HG03521 (cell line): ENCODE results near the gene JADE2.
"Not testable (repeated sequence)": the region's sequence is repeated elsewhere in the genome, so short reads cannot be mapped to it uniquely, and the experiment has no call there.

Experiments
- ATAC-seq: cut with Tn5 transposase; IDR thresholded peaks from one replicate; pipeline ENCODE4 v1.9.1; 2021; ENCODE audit warnings: mild to moderate bottlenecking, moderate library complexity; ENCODE audit not compliant: unreplicated experiment

Gene JADE2

DNA sequence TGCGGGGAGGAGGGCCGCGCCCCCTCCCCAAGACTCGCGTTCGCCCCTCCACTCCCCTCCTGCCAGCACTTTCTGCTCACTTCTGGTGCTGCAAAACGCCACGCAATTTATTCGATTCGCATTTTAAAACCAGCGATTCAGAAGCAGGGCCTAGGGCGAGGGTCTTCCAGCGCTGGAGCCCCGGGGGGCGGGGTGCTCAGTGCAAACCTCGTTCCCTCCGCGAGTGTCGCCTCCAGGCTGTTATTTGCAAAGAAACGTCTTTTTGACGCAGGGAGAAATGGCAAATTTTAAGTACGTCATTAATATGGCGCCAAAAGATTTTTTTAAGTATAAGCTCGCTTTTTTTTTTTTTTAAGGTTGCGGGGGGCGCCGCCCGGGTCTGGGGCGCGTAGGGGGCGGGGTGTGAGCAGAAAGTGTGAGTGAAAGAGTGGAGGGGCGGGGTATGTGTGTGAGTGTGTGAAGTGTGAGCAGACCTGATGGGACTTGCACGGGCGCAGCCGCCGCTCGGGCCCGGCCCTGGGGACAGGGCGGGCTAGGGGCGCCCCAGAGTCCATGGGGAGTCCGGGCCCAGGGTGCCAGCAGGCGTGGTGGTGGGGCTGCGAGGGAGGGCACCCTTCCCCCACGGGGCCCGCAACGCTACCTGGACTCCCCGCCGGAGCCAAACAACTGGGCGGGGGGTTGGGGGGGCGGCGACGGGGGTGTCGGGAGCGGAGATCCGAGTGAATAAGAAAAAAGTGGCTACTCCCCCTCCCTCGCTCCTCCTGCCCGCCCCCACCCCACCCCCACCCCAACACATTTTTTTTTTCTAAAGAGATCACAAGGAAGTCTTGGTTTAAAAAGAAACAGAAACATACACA, at the start of gene JADE2:
TSS of gene JADE2 (plus strand) at position 845 of the 857 bp plus-strand sequence. CDS start 10,188 bp downstream, outside the sequence.
- ATAC-seq: no peak

DNA sequence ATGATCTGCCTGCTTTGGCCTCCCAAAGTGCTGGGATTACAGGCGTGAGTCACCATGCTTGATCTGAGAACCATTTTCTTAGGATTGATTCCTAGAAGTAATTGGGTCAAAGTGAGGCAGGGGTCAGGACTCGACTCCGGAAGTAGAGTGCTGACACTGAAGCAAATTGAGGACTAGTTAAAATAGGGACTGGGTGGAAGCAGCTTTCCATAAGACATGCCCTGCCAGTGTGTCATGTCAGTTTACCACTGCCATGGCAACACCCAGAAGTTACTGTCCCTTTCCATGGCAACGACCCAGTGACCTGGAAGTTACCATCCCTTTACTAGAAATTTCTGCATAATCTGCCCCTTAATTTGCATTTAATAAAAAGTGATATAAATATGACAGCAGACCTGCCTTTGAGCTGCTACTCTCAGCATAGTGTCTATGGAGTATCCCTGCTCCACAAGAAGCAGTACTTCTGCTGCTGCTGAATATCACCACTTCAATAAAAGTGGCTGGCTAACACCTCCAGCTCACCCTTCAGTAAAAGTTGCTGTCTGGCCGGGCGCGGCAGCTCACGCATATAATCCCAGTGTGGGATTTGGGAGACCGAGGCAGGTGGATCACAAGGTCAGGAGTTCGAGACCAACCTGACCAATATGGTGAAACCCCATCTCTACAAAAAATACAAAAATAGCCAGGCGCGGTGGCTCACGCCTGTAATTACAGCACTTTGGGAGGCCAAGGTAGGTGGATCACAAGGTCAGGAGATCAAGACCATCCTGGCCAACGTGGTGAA, 47.8 kb upstream of the JADE2 start:
- ATAC-seq: no peak

DNA sequence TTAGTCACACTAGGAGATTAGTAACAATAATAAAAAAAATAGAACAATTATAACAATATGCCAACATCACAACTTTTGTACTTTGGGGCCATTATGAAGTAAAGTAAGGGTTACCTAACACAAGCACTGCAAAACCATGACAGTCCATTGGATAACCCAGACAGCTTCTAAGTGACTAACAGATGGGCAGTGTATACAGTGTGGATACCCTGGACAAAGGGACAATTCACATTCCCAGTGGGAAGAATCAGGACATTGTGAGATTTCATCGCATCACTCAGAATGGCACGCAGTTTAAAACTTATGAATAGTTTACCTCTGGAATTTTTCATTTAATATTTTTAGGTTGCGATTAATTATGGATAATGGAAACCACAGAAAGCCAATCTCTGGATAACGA, 45.6 kb upstream of the JADE2 start:
- no peak for ATAC-seq

DNA sequence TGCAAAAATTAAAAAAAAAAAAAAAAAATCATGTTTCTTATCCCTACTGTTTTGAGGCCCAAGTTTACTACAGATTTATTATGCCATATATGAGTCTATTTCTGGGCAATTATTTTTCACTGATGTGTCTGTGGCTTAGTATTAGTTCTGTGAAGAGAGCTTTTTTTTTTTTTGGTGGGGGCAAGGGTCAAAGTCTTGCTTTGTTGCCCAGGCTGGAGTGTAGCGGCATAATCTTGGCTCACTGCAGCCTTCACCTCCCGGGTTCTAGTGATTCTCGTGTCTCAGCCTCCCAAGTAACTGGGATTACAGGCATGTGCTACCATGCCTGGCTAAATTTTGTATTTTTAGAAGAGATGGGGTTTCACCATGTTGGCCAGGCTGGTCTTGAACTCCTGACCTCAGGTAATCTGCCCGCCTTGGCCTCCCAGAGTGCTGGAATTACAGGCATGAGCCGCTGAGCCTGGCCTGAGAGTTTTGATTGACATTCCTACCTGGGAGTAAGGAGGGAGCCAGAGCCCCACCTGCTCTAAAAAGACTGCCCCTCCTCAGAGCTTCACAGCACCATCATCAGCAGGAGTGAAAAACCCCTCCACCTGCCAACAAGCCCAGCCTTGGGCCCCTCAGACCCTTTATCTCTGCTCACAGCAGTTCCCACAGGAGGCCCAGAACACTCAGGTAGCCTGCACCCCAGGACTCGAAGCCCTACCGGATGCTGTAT, 36.1 kb upstream of the JADE2 start:
- no peak for ATAC-seq

DNA sequence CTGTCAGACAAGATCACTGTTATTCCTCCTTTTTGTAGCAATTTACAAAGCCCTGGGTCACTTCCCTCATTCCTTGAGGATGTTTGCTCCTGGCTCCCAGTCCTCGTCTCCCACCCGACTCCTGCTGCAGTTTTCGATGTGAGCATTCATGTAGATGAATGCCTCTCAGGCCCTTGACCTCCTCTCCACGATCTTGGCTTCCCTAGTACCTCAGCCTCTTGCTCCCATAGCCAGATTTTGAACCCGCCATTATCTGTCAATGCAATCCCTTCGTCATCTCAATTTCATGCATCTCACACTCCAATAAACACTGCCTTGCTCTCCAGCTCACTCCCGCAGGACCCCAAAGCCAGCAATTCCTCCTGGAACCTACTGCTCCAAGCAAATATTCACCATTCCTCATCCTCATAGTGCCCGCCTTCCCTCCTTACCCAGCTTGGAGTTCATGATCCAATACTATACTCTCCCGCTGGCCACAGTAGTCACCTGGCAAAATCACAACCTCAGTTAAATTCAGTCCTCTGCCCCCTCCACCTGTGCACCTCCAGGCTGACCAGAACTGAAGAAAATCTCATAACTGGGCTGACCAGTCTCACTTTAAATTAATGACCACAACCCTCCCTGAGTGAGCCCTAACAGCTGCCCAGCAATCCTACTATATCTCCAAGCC, 35.1 kb upstream of the JADE2 start:
- ATAC-seq: no peak

DNA sequence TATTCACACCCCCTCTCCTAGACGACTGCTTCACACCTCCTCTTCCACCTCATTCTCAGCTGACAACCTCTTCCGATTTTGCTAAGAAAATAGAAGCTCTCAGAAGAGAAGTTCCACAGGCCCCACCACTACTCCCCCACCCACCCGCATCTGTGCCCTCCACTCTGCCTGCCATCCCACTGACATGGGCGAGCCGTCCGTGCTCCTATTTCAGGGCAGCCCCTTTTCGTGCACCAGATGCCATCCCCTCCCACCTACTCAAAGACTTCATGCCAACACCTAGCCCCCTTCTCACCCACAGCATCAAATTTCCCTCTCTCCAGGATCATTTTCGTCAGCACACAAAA, 34.6 kb upstream of the JADE2 start:
- no peak for ATAC-seq

DNA sequence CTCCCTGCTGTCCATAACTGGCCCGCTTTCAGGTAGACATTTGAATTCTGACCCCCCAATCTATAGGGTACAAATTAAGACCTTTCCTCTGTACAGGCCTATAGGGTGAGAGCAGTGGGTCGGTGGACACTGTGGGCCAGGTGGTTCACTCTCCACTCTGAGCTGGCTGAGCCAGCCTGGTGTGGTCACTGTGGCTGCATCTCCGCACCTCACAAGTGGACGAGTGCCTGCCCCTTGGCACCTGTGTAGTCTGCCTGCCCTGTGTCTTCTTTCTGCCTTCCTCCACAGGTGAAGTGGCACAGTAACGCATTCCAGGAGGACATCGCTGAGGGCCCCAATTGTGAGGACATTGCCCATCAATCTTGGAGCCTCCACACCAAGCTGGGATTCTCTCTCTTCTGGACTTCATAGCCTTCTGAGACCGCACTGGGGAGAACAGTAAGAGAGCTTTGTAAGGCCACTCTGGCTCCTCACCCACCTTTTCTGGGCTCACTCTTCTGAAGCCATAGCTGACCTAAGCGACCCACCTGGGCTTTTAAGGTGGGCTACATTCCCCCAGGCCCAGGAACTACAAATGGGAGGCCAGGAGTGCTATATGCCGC, 33.5 kb upstream of the JADE2 start:
- ATAC-seq: no peak

DNA sequence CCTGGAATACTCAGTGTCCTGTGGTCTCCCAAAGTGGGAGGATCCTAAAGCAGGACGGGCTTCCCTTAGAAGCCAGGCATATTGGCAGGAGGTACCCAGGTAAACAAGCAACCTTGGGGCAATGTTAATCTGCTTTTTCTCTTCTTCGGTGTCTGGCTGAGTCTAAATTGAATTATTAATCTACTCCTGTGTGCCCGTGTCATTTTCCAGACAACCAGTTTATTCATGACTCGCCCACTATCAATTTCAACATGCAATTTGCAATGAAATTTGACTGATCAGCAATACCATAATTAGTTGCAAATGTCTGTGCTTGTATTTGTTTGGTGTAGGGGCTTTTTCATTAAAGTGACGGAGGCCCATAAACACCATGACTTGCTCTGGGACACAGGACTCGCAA, 32.9 kb upstream of the JADE2 start:
- ATAC-seq: no peak

DNA sequence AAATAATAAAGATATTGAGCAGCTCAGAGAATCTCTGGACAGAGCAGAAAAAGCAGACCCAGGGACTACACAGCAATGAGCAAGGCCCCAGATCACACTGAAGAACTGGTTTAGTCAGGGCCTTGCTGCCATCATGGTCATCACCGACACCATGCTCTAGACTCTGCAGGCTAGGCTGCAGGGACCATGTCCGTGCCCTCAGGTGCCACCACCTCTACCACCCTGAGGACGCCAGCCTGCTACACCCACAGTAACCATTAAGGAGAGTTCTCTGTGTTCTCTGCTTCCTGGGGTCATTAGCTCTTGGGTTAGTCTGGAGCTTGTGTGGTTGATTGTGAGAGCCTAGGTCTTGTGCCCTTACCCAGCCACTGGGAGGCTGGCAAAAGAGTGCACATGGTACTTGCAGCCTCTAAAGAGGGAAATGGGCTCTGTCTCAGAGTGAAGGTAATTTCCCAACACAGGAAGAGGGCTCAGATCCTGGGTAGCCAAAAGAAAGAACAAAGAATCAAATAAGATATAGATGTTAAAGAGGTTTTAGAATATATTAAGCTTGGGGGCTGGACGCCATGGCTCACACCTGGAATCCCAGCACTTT, 31.9 kb upstream of the JADE2 start:
- no peak for ATAC-seq

DNA sequence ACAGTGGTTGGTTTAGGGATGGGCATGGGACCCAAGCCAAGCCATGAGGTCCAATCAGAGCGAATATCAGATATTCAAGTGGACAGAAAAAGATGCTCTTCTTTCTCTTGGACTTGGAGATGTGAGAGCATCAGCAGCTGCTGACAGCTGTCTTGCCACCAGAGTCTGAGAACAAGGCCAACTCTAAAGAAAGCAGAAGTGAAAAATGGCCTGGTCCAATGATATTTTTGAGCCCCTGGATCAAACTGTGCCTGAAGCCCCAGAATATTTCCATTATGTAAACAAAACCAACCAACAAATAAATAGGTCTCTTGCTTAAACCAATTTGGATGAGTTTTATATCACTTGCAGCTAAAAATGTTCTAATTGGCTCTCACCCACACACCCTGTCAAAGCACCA, 30.7 kb upstream of the JADE2 start:
- no peak for ATAC-seq

DNA sequence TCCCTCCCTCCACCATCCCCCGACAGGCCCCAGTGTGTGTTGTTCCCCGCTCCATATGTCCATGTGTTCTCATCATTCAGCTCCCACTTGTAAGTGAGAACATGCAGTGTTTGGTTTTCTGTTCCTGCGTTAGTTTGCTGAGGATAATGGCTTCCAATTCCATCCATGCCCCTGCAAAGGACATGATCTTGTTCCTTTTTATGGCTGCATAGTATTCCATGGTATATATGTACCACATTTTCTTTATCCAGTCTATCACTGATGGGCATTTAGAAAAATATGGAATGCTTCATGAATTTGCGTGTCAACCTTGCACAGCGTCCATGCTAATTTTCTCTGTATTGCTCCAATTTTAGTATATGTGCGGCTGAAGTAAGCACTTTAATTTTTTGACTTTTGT, 25.6 kb upstream of the JADE2 start:
- ATAC-seq: not testable (repeated sequence)

DNA sequence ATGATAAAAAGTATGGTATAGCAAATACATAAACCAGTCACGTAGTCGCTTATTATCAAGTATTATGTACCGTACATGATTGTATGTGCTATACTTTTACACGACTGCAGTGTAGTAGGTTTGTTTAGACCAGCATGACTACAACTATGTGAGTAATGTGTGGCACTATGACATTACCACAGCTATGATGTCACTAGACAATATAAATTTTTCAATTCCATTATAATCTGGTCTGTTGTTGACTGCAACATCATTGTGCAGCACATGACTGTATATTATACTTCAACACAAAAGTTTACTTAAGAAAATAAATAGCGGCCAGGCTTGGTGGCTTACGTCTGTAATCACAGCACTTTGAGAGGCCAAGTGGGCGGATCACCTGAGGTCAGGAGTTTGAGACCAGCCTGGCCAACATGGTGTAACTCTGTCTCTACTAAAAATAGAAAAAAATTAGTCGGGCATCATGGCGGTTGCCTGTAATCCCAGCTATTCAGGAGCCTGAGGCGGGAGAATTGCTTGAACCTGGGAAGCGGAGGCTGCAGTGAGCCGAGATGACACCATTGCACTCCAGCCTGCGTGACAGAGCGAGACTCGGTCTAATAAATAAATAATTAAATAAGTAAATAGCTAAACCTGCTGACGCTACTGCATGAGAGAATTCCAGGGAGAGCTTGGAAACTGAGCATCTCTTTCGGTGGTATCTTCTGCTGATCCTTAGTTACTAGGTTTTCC, 24.6 kb upstream of the JADE2 start:
- no peak for ATAC-seq

DNA sequence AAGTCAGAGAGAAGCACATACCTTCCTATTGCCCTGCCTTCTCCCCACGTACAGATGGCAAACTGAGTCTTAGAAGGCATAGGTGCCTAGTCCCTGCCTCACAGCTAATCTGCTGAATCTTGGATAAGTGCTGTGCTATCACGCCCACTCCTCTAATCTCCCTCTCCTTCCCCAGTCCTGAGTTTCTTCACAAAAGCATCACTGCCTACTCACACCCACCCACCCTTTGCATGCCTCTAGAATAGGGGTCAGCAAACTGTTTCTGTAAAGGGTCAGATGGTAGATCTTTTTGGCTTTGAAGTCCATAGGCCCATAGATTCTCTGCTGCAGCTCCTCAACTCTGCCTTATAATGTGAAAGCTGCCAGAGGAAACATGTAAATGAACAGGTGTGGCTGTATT, 23.2 kb upstream of the JADE2 start:
- ATAC-seq: no peak

DNA sequence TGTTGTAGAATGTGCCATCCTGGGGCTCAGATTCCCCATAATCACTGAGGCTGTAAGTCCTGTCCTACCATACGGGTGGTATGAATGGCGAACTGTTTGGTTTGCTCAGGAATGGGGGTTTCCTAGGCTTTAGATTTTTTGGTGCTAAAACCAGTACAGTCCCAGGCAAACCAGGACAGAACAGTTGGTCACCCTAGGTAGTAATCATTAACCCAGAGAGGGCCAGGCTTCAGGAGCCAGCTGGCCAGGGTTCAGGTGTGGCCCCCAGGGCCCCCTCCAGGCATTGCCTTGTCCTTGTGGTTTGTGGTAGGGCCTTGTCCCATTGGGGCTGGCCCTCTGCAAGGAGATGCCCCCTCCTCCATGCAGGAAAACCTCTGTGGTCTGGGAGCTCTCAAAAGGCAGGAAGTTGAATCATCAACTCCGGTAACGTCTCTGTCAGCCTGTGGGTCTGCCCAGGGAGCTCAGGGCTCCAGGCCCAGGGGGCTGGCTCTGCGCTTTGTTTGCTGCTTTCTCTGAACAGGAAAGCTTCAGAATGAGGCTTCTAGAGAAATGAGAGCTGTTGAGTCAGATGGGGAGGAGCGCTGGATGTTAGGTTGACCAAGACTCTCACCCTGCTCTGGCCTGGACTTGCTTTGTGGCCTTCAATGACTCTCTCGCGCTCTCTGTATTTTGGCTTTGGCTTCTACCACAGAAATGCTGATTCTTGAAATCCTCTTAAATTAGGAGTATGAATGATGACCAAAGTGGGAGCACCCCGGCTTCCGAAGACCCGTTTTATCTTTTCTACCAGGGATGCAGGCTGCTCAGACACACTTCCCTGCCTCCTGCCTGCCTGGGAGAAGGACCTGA, 22.2 kb upstream of the JADE2 start:
- peak; percentile 54 for ATAC-seq

DNA sequence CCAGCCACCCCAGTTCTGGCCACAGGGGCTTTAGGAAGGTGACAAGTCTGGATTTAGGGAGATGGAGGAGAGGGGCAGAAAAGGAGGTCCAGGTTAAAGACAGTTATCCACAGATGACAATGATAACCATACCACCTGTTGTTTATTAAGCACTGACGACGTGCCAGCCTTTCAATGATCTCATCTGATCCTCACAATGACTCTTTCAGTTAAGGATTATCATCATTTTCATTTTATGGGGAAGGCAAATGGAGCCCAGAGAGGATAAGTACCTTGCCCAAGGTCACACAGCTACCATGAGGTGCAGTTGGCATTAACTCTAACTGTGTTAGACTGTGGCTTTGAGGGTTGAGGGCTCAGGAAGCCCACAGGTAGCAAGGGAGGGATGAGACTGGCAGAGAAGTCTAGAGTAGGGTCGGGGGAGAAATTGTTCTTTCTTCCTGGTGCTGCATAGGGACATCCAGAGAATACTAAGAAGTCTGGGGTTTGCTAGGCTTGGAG, 21.5 kb upstream of the JADE2 start:
- ATAC-seq: no peak

DNA sequence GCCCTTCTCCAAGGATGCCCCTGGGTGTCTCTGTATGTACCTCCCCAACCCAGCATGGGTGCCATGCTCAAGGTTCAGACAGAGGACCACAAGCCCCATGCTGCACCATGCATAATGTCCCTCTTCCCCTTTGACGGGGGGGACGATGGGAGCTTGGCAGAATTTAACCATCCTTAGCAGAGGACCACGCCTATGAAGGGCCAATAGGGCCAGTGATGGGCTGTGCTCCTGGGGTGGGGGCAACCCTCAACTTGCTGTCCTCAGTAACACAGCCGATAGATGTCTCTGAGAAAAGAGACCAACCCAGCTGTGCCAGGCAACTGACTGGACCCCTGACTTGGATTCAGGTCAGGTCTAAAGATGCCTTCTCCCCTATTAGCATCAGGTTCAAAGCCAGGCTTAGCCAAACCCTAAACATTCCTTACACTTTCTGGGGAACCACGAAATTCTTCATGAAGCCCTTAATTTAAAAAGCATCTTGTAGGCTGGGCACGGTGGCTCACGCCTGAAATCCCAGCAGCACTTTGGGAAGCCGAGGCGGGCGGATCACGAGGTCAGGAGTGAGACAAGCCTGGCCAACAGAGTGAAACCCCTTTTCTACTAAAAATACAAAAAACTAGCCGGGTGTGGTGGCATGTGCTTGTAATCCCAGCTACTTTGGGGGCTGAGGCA, 20.7 kb upstream of the JADE2 start:
- ATAC-seq: no peak

DNA sequence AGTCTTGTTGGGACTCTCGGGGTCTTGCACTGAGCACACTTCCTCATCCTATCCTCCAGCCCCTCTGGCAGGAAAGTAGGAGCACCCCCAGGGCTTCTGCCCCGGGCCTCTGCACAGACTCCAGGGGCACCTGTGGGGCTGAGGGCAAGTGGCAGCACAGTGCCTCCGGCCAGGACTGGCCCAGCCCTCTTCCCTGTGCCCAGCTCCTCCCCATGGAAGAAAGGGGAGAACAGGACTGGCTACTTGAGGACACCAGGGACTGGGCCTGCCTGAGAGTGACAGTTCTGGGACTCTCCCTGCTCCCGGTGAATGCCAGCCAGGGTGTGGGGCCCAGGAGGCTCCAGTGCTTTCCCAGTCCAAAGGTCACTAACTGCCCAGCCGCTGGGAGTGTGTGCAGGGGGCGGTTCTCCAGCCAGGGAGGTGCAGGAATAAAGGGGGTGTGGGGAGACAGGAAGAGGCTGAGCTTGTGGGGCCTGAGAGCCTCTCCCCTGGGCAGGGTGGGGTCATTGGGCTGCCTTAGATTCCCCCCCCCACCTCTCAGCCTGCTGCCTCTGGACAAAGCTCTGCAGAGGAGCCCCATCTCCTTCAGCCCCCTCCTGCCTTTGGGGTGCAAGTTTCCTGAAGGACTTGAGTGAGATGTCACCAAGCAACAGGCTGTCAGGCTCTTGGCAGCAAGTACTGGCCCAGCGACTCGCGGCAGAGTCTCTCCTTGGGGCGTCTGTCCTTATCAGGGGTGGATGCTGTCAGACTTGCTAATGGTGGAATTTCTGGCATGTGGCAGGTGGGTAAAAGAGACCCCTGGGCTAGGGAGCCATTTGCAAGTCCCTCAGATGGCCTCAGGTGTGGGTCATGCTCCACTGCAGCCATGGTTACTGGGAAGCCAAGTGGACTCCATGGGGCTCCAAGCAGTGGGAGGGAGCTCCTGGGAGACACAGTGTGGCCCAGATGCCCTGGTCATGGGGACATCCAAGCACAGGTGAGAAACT, 19.1 kb upstream of the JADE2 start:
- no peak for ATAC-seq
